ENCODE measurements around the gene MAGI2. TPM values are rescaled to one million over a fixed set of nuclear protein-coding genes. Genes with fewer than 3 reads are reported as not detected.

The MAGI2 gene
- total and polyA plus RNA-seq, 4 donors, result 0.37 to 4.1 (median 1.4) TPM

GRCh38 chr7:79257959-79258358 is 195.5 kb downstream of the MAGI2 start:
- Histone ChIP-seq H3K27me3 (ENCODE audit: control insufficient read depth in 4 of 4, insufficient read depth in 4 of 4, low read length in 3 of 4) (no peaks in the 10 kb centered on the region), H3K27ac (ENCODE audit: low read depth in 1 of 2, low read length in 2 of 2) (no peak overlapping the region), H3K36me3 (ENCODE audit: control insufficient read depth in 4 of 4, insufficient read depth in 3 of 4, low read depth in 1 of 4, low read length in 3 of 4) (no peaks in the 10 kb centered on the region), H3K4me1 (ENCODE audit: control insufficient read depth in 4 of 4, insufficient read depth in 4 of 4, low read length in 3 of 4) (no peaks in the 10 kb centered on the region), H3K4me3 (ENCODE audit: low read depth in 1 of 3, low read length in 3 of 3) (no peak overlapping the region), H3K9me3 (ENCODE audit: control insufficient read depth in 4 of 4, low read length in 3 of 4) (no peaks in the 10 kb centered on the region), H3K9ac (ENCODE audit: low read depth in 1 of 2, low read length in 2 of 2) (no peak overlapping the region)
- TF ChIP-seq FOXA1 (IDR thresholded peaks at IDR 0.05) (no peak), NR2F2 (IDR thresholded peaks at IDR 0.05) (no peak), GABPA (IDR thresholded peaks at IDR 0.05 in 1 of 2, conservative IDR thresholded peaks at IDR 0.05 in 1 of 2) (no peak), TAF1 (conservative IDR thresholded peaks at IDR 0.05) (no peak), EGR1 (IDR thresholded peaks at IDR 0.05; ENCODE audit: low read depth in 2 of 2) (no peak), SP1 (IDR thresholded peaks at IDR 0.05) (no peak), RXRA (IDR thresholded peaks at IDR 0.05) (no peak), HNF4A (conservative IDR thresholded peaks at IDR 0.05) (no peak), JUND (IDR thresholded peaks at IDR 0.05) (no peak), FOXA2 (IDR thresholded peaks at IDR 0.05) (no peak), HNF4G (IDR thresholded peaks at IDR 0.05) (no peak)
- TF ChIP-seq, protein P1, sequence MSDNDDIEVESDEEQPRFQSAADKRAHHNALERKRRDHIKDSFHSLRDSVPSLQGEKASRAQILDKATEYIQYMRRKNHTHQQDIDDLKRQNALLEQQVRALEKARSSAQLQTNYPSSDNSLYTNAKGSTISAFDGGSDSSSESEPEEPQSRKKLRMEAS (IDR thresholded peaks at IDR 0.05), result no peak
- TF ChIP-seq, protein P2, sequence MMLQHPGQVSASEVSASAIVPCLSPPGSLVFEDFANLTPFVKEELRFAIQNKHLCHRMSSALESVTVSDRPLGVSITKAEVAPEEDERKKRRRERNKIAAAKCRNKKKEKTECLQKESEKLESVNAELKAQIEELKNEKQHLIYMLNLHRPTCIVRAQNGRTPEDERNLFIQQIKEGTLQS (IDR thresholded peaks at IDR 0.05), result no peak
- TF ChIP-seq, protein P3, sequence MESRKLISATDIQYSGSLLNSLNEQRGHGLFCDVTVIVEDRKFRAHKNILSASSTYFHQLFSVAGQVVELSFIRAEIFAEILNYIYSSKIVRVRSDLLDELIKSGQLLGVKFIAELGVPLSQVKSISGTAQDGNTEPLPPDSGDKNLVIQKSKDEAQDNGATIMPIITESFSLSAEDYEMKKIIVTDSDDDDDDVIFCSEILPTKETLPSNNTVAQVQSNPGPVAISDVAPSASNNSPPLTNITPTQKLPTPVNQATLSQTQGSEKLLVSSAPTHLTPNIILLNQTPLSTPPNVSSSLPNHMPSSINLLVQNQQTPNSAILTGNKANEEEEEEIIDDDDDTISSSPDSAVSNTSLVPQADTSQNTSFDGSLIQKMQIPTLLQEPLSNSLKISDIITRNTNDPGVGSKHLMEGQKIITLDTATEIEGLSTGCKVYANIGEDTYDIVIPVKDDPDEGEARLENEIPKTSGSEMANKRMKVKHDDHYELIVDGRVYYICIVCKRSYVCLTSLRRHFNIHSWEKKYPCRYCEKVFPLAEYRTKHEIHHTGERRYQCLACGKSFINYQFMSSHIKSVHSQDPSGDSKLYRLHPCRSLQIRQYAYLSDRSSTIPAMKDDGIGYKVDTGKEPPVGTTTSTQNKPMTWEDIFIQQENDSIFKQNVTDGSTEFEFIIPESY (IDR thresholded peaks at IDR 0.05), result no peak
- WGBS, result 93% methylated on average over 1 of the region's 1 CpG
- no peak for DNase-seq (ENCODE audit: low spot score)

DNA sequence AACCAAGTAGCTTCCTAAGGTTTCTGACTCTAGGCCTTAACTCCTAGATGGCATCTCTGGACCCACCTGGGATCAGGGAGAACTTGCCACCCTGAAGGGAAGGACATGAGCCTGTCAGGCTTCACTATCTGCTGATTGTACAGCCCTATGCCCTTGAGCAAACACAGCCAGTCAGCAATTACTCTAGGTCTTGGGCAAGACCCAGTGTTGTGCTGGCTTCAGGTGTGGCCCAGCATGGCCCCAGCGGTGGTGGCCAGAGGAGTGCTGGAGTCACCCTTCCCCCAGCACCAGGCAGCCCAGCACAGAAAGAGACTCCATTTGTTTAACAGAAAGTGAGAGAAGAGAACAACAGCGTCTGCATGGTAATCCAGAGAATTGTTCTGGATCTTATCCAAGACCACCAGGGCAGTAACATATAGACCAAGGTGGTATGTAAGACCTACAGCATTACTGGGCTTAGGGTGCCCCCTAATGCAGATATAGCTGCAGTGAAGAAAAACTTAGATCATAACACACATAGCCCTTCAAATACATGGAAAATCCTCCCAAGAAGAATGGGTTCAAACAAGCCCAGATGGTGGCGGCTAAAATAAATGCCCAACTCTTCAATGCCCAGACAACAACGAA is 207.7 kb downstream of the MAGI2 start:
- peak; percentile 41 to 43 for TF ChIP-seq RAD21 (IDR thresholded peaks at IDR 0.05)
- no peak for TF ChIP-seq FOXA1 (IDR thresholded peaks at IDR 0.05)
- no peaks in the 10 kb centered on the region for H3K36me3 ChIP-seq (ENCODE audit: control insufficient read depth in 4 of 4, insufficient read depth in 3 of 4, low read depth in 1 of 4, low read length in 3 of 4)
- H3K27ac ChIP-seq (ENCODE audit: low read depth in 1 of 2, low read length in 2 of 2), result no peak overlapping the region
- no peaks in the 10 kb centered on the region for H3K27me3 ChIP-seq (ENCODE audit: control insufficient read depth in 4 of 4, insufficient read depth in 4 of 4, low read length in 3 of 4)
- H3K9me3 ChIP-seq (ENCODE audit: control insufficient read depth in 4 of 4, low read length in 3 of 4), result peaks cover 0 to 3% (median 1%) of the 10 kb centered on the region in 4 donors
- WGBS, result 73% methylated on average over 4 of the region's 4 CpGs
- H3K9ac ChIP-seq (ENCODE audit: low read depth in 1 of 2, low read length in 2 of 2), result no peak overlapping the region
- peaks cover 0 to 4% (median 0%) of the 10 kb centered on the region in 4 donors for H3K4me1 ChIP-seq (ENCODE audit: control insufficient read depth in 4 of 4, insufficient read depth in 4 of 4, low read length in 3 of 4)
- DNase-seq (ENCODE audit: low spot score), result no peak
- H3K4me3 ChIP-seq (ENCODE audit: low read depth in 1 of 3, low read length in 3 of 3), result no peak overlapping the region

GRCh38 chr7:79244482-79244881 is 209.0 kb downstream of the MAGI2 start:
- Histone ChIP-seq H3K36me3 (ENCODE audit: control insufficient read depth in 4 of 4, insufficient read depth in 3 of 4, low read depth in 1 of 4, low read length in 3 of 4) (no peaks in the 10 kb centered on the region), H3K9ac (ENCODE audit: low read depth in 1 of 2, low read length in 2 of 2) (no peak overlapping the region), H3K9me3 (ENCODE audit: control insufficient read depth in 4 of 4, low read length in 3 of 4) (peaks cover 0 to 3% (median 1%) of the 10 kb centered on the region in 4 donors), H3K27ac (ENCODE audit: low read depth in 1 of 2, low read length in 2 of 2) (no peak overlapping the region), H3K27me3 (ENCODE audit: control insufficient read depth in 4 of 4, insufficient read depth in 4 of 4, low read length in 3 of 4) (no peaks in the 10 kb centered on the region), H3K4me1 (ENCODE audit: control insufficient read depth in 4 of 4, insufficient read depth in 4 of 4, low read length in 3 of 4) (peaks cover 0 to 4% (median 0%) of the 10 kb centered on the region in 4 donors), H3K4me3 (ENCODE audit: low read depth in 1 of 3, low read length in 3 of 3) (no peak overlapping the region)
- WGBS, result 96% methylated on average over 1 of the region's 1 CpG
- TF ChIP-seq RAD21 (IDR thresholded peaks at IDR 0.05), result no peak
- TF ChIP-seq, protein P1 (IDR thresholded peaks at IDR 0.05), result no peak
- TF ChIP-seq, protein P3 (IDR thresholded peaks at IDR 0.05), result no peak
- no peak for TF ChIP-seq HNF4G (IDR thresholded peaks at IDR 0.05)
- TF ChIP-seq TAF1 (conservative IDR thresholded peaks at IDR 0.05), result no peak
- TF ChIP-seq HNF4A (conservative IDR thresholded peaks at IDR 0.05), result no peak
- no peak for TF ChIP-seq RXRA (IDR thresholded peaks at IDR 0.05)
- no peak for TF ChIP-seq JUND (IDR thresholded peaks at IDR 0.05)
- TF ChIP-seq SP1 (IDR thresholded peaks at IDR 0.05), result no peak
- TF ChIP-seq, protein P2 (IDR thresholded peaks at IDR 0.05), result no peak
- no peak for TF ChIP-seq YY1 (IDR thresholded peaks at IDR 0.05)
- no peak for DNase-seq (ENCODE audit: low spot score)

Measured in liver (tissue), 9 donors.